Measurements from ENCODE around the gene CEP41.
A peak's percentile ranks its signal among the peaks of the same experiment; 100 is the strongest.

Gene CEP41

GRCh38 chr7:130440527-130441365, at the start of gene CEP41:
TSS of gene CEP41 (minus strand) at chr7:130441016. CDS start at chr7:130440966, 50 bp downstream.
- FAIRE-seq (peak; percentile 65), DNase-seq (ENCODE audit: low spot score) (peak; percentile 95)

- DNase-seq (ENCODE audit: low spot score) (no peak), FAIRE-seq (no peak)
These were observed 49.5 kb upstream of the CEP41 start for GRCh38 chr7:130490311-130490791.

- FAIRE-seq (no peak), DNase-seq (ENCODE audit: low spot score) (peak; percentile 51)
These were observed 48.5 kb upstream of the CEP41 start for GRCh38 chr7:130489140-130489983.

- FAIRE-seq: no peak
- DNase-seq (ENCODE audit: low spot score): no peak
These were observed 47.8 kb upstream of the CEP41 start for GRCh38 chr7:130488392-130489139.

- FAIRE-seq (no peak), DNase-seq (ENCODE audit: low spot score) (no peak)
These were observed 46.2 kb upstream of the CEP41 start for GRCh38 chr7:130486954-130487436.

GRCh38 chr7:130486114-130486953, 45.5 kb upstream of the CEP41 start:
- FAIRE-seq: no peak
- DNase-seq (ENCODE audit: low spot score): no peak

GRCh38 chr7:130485734-130486113, 44.9 kb upstream of the CEP41 start:
- FAIRE-seq: no peak

GRCh38 chr7:130483031-130483430, 42.2 kb upstream of the CEP41 start:
- FAIRE-seq (no peak), DNase-seq (ENCODE audit: low spot score) (no peak)

More at GRCh38 chr7:130485734-130486113, 44.9 kb upstream of the CEP41 start:
- DNase-seq (ENCODE audit: low spot score): no peak

- DNase-seq (ENCODE audit: low spot score) (no peak), FAIRE-seq (no peak)
These were observed 41.1 kb upstream of the CEP41 start for GRCh38 chr7:130481898-130482297.

GRCh38 chr7:130479716-130480400, 39.0 kb upstream of the CEP41 start:
- peak; percentile 10 for FAIRE-seq
- DNase-seq (ENCODE audit: low spot score): no peak

GRCh38 chr7:130478991-130479390, 38.2 kb upstream of the CEP41 start:
- FAIRE-seq (no peak), DNase-seq (ENCODE audit: low spot score) (no peak)

GRCh38 chr7:130476297-130477150, 35.7 kb upstream of the CEP41 start:
- FAIRE-seq (no peak), DNase-seq (ENCODE audit: low spot score) (no peak)

- FAIRE-seq: no peak
- no peak for DNase-seq (ENCODE audit: low spot score)
These were observed 35.0 kb upstream of the CEP41 start for GRCh38 chr7:130475776-130476175.

GRCh38 chr7:130473876-130474275, 33.1 kb upstream of the CEP41 start:
- no peak for FAIRE-seq
- no peak for DNase-seq (ENCODE audit: low spot score)

- FAIRE-seq (no peak), DNase-seq (ENCODE audit: low spot score) (no peak)
These were observed 32.5 kb upstream of the CEP41 start for GRCh38 chr7:130473289-130473688.

GRCh38 chr7:130471974-130472373, 31.2 kb upstream of the CEP41 start:
- FAIRE-seq: no peak
- no peak for DNase-seq (ENCODE audit: low spot score)

- no peak for FAIRE-seq
- no peak for DNase-seq (ENCODE audit: low spot score)
These were observed 27.8 kb upstream of the CEP41 start for GRCh38 chr7:130468612-130469011.

- DNase-seq (ENCODE audit: low spot score) (no peak), FAIRE-seq (no peak)
These were observed 23.0 kb upstream of the CEP41 start for GRCh38 chr7:130463553-130464434.

Measured in RCC 7860 (cell line).